K562 (cell line): ENCODE data around the gene ZFPM1. TPM values are rescaled to one million over a fixed set of nuclear protein-coding genes. Genes with fewer than 3 reads are reported as not detected.

Experiments used
- ARID1B ChIP-seq: fragments of 450-650 bp; IDR thresholded peaks from 2 replicates; pipeline ENCODE4 v1.6.1; 2016; ENCODE audit warnings: antibody characterized with exemption, mild to moderate bottlenecking, inconsistent platforms
- ATF3 ChIP-seq, 2 experiments: fragments of 450-650 bp in 1 of 2; sonication (generic) in 1 of 2; formaldehyde crosslinking in 1 of 2; IDR thresholded peaks in 1 of 2; conservative IDR thresholded peaks in 1 of 2; 2 replicates each; pipeline versions ENCODE4 v1.6.1 to v1.8.1; 2016 to 2023; ENCODE audit warnings: mild to moderate bottlenecking in 2 of 2, moderate library complexity in 2 of 2, inconsistent platforms in 1 of 2, missing genetic modification reagents in 1 of 2
- BCOR ChIP-seq: fragments of 450-650 bp; IDR thresholded peaks from 2 replicates; pipeline ENCODE4 v1.6.1; 2016
- BHLHE40 ChIP-seq: IDR thresholded peaks from 2 replicates; pipeline ENCODE4 v1.6.1; 2011; ENCODE audit warnings: low read length, improper control_type of control experiment
- BMI1 ChIP-seq: fragments of 150-350 bp; IDR thresholded peaks from 2 replicates; pipeline ENCODE4 v1.6.1; 2014; ENCODE audit warnings: low read length
- CBX1 ChIP-seq: sonication (generic); IDR thresholded peaks from 2 replicates; pipeline ENCODE4 v1.6.1; 2016; ENCODE audit warnings: antibody characterized with exemption, low read depth, mild to moderate bottlenecking
- CBX8 ChIP-seq: fragments of 200-600 bp; sonication (generic); IDR thresholded peaks from 2 replicates; pipeline ENCODE4 v1.6.1; 2012; ENCODE audit warnings: borderline replicate concordance, mixed run types, low read depth, mild to moderate bottlenecking, moderate library complexity, mixed read lengths, low read length, control low read depth, inconsistent platforms; ENCODE audit not compliant: poor library complexity, severe bottlenecking; ENCODE audit errors: extremely low read depth
- ETS1 ChIP-seq: conservative IDR thresholded peaks from 2 replicates; pipeline ENCODE4 v1.6.1; 2011; ENCODE audit warnings: low read depth, mild to moderate bottlenecking, low read length; ENCODE audit not compliant: control insufficient read depth
- GABPB1 ChIP-seq: sonication (generic); formaldehyde crosslinking; IDR thresholded peaks from 2 replicates; pipeline ENCODE4 v1.8.0; 2022; ENCODE audit warnings: mild to moderate bottlenecking, missing genetic modification reagents
- KLF6 ChIP-seq: fragments of 250-450 bp; sonication (Bioruptor Pico); IDR thresholded peaks from 2 replicates; pipeline ENCODE4 v1.4.0; 2020; ENCODE audit warnings: mild to moderate bottlenecking, moderate library complexity, borderline replicate concordance
- NELFE ChIP-seq: IDR thresholded peaks from 2 replicates; pipeline ENCODE4 v1.6.1; 2011; ENCODE audit warnings: mild to moderate bottlenecking; ENCODE audit not compliant: insufficient read depth, insufficient read length
- POLR2AphosphoS5 ChIP-seq: IDR thresholded peaks from 2 replicates; pipeline ENCODE4 v1.6.1; 2011; ENCODE audit warnings: mild to moderate bottlenecking, low read depth, low read length, moderate library complexity; ENCODE audit not compliant: control insufficient read depth, insufficient read depth
- RBM25 ChIP-seq: fragments of 200-400 bp; formaldehyde crosslinking; IDR thresholded peaks from 2 replicates; pipeline ENCODE4 v1.6.1; 2018; ENCODE audit warnings: low read length, low read depth, moderate library complexity; ENCODE audit not compliant: severe bottlenecking
- TAF1 ChIP-seq: IDR thresholded peaks from 2 replicates; pipeline ENCODE4 v1.6.1; 2011; ENCODE audit warnings: mild to moderate bottlenecking, low read length, moderate library complexity; ENCODE audit not compliant: insufficient read depth, control insufficient read depth, severe bottlenecking; ENCODE audit errors: extremely low read depth
- TAF15 ChIP-seq: fragments of 200-400 bp; formaldehyde crosslinking; IDR thresholded peaks from 2 replicates; pipeline ENCODE4 v1.6.1; 2017; ENCODE audit warnings: mild to moderate bottlenecking, low read depth, low read length, moderate library complexity
- THRA ChIP-seq: fragments of 450-650 bp; IDR thresholded peaks from 2 replicates; pipeline ENCODE4 v1.6.1; 2017; ENCODE audit warnings: mild to moderate bottlenecking, moderate library complexity
- THRAP3 ChIP-seq: fragments of 450-650 bp; IDR thresholded peaks from 2 replicates; pipeline ENCODE4 v1.6.1; 2016; ENCODE audit warnings: mild to moderate bottlenecking, inconsistent platforms, borderline replicate concordance
- ZBTB1 ChIP-seq: sonication (generic); formaldehyde crosslinking; IDR thresholded peaks from 2 replicates; pipeline ENCODE4 v1.8.1; 2023; ENCODE audit warnings: missing genetic modification reagents, low read depth, mild to moderate bottlenecking, borderline replicate concordance
- ZC3H11A ChIP-seq: IDR thresholded peaks from 2 replicates; pipeline ENCODE4 v1.6.1; 2012; ENCODE audit warnings: low read depth, low read length, improper control_type of control experiment
- ZFP36 ChIP-seq: fragments of 150-350 bp; IDR thresholded peaks from 2 replicates; pipeline ENCODE4 v1.6.1; 2018; ENCODE audit warnings: low read length, low read depth; ENCODE audit not compliant: partially characterized antibody
- ZNF23 ChIP-seq: fragments of 250-450 bp; sonication (Bioruptor Pico); IDR thresholded peaks from 2 replicates; pipeline ENCODE4 v1.4.0; 2020; ENCODE audit warnings: mild to moderate bottlenecking
- ZNF239 ChIP-seq: fragments of 250-450 bp; sonication (Bioruptor Pico); IDR thresholded peaks from 2 replicates; pipeline ENCODE4 v1.4.0; 2020; ENCODE audit warnings: mild to moderate bottlenecking
- ZNF436 ChIP-seq: fragments of 250-450, 450-650 bp; sonication (Bioruptor Pico); formaldehyde crosslinking; IDR thresholded peaks from 2 replicates; pipeline ENCODE4 v1.7.0; 2020; ENCODE audit warnings: mild to moderate bottlenecking
- ZNF445 ChIP-seq: fragments of 250-450 bp; sonication (Bioruptor Pico); IDR thresholded peaks from 2 replicates; pipeline ENCODE4 v1.4.0; 2020; ENCODE audit warnings: low read depth, mild to moderate bottlenecking, moderate library complexity
- ZNF668 ChIP-seq: fragments of 250-450 bp; sonication (Bioruptor Pico); IDR thresholded peaks from 2 replicates; pipeline ENCODE4 v1.8.0; 2022; ENCODE audit warnings: mild to moderate bottlenecking, inconsistent platforms
- polyA plus RNA-seq, 8 experiments: library from polyadenylated mRNA; depleted of rRNA in 4 of 8; stranded (reverse) in 5 of 8; unstranded in 3 of 8; fragments of >200 nt; fragmentation: Nextera tagmentation in 2 of 8; fragmentation: Illumina TruSeq in 1 of 8; extraction: Ambion mirVana in 2 of 8; extraction: Trizol in 1 of 8; gene quantifications; 2 replicates each; pipeline versions ENCODE4 v1.2.1 to v1.2.3, GENCODE V29; 2011 to 2014; ENCODE audit warnings: inconsistent platforms in 1 of 8, missing spikeins in 1 of 8
- total RNA-seq, 7 experiments: library from RNA; depleted of rRNA in 6 of 7; stranded (reverse); fragments of >200 nt in 6 of 7; fragmentation: Illumina TruSeq in 2 of 7; extraction: Trizol in 2 of 7; gene quantifications; 2 replicates each; pipeline versions ENCODE4 v1.2.1 to v1.2.3, GENCODE V29; 2011 to 2021; ENCODE audit warnings: low replicate concordance in 1 of 7

Gene ZFPM1
- total and polyA plus RNA-seq, 9 of the 15 experiments (the other 6 are each of a cell fraction or from before 2014, with no cell fraction given): 0.03 to 35.9 (median 1.4) TPM

GRCh38 chr16:88417684-88418476 is 35.2 kb upstream of the ZFPM1 start (continued):
- TF ChIP-seq ETS1 (no peak), ARID1B (no peak), BHLHE40 (no peak), CBX1 (0 out of 2 replicates have a peak, but pooled peaks have one; percentile 50), ATF3 (IDR thresholded peaks at IDR 0.05) (no peak), ATF3 (CRISPR knock-in tag; conservative IDR thresholded peaks at IDR 0.05) (no peak), ZNF23 (CRISPR knock-in tag) (no peak), POLR2AphosphoS5 (no peak), BCOR (peak; percentile 86), ZNF668 (no peak), KLF6 (CRISPR knock-in tag) (no peak), THRAP3 (no peak), BMI1 (no peak), THRA (no peak), TAF1 (no peak), ZNF436 (peak; percentile 84), ZNF445 (CRISPR knock-in tag) (no peak), ZNF239 (CRISPR knock-in tag) (no peak), GABPB1 (CRISPR knock-in tag) (no peak), ZBTB1 (CRISPR knock-in tag) (no peak), NELFE (no peak), ZFP36 (peak; percentile 99), ZC3H11A (no peak), RBM25 (peak; percentile 87), CBX8 (no peak), TAF15 (no peak)
